HG03159 (cell line): ENCODE measurements around the gene RNF114.

Source experiments
- ATAC-seq: cut with Tn5 transposase; IDR thresholded peaks from one replicate; pipeline ENCODE4 v1.9.1; 2021; ENCODE audit warnings: mild to moderate bottlenecking, moderate library complexity; ENCODE audit not compliant: unreplicated experiment

The RNF114 gene

DNA sequence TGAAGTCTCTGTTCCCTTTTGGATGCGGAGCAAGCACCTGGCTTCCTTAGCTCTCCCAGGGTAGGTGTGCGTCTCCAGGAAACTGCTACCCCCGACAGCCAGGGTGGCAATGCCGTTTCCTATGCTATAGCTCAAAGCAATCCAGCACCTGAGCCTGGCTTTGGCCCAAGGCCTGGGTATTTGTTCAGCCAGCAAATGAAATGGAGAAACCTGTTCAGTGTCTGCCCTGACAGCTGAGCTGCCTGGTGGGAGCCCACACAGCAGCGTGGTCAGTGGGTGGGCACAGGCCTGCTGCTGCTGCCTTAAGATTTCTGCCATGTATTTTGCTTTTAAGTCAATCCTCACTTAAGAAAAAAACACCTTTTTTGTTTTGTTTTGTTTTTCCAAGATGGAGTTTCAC, 34.6 kb upstream of the RNF114 start:
- no peak for ATAC-seq

DNA sequence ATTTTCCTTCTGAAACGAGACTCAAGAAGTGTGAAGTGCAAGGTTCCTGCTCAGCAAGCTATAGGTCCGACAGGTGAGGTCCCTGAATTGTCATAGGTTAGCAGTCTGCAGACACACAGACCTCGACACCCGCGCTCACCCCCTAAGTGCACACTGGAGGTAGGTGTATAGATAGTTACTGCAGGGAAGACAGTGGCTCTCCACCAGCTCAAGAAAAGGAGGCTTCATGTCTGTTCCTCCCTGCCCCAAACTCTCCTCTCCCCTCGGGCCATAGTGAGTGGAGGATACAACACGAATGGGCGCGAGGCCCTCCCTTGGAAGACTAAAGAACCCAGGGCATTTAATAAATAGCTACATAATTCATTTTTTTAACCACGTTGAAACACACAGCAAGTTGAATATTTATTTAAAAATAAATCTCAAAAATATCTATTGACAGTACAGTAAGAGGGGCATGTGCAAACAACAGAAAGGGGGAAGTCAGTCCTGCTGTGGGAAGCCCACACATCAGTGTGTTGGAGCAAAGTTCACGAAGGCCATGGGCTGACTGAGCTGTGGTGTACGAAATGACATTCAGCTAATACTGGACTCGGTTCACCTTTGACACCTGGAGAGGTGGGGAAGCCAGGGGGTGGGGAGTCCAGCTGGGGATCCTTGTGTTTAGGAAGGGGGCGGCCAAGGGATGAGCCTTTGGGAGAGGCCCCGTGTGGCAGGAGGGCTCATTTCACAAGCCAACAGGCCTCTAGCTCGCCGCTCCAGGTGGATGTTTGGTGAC, 31.6 kb upstream of the RNF114 start:
- ATAC-seq = no peak

DNA sequence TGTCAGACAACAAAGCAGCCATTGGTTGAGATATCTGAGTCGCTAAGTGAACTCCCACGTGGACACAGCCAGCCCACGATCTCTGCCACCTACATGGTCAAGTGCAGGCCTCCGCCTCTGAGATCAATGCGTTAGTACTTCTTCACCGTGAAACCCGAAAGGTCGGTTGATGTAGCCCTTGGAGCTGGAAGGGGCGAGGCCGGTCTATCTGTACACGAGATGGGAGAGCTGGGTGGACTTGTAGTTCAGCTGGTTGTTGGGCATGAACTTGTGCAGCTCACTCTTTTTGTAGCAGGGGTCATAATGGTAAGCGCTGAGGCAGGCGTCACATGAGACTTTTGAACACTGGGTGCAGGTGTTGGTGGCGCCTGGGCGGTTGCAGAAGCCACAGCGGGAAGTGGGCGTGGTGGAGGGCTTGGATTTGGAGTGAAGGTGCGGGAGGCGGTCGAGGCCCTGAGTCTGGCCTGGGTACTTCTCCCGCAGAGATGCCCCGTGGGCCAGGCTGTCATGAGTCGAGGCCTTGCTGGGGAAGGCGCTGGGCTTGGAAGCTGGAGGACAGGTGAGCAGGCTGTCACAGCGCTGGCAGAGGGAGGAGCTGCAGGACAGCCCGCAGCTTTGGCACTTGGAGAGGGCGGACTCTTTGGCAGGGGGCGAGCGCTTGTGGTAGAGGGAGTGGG, 30.6 kb upstream of the RNF114 start:
- ATAC-seq = no peak

DNA sequence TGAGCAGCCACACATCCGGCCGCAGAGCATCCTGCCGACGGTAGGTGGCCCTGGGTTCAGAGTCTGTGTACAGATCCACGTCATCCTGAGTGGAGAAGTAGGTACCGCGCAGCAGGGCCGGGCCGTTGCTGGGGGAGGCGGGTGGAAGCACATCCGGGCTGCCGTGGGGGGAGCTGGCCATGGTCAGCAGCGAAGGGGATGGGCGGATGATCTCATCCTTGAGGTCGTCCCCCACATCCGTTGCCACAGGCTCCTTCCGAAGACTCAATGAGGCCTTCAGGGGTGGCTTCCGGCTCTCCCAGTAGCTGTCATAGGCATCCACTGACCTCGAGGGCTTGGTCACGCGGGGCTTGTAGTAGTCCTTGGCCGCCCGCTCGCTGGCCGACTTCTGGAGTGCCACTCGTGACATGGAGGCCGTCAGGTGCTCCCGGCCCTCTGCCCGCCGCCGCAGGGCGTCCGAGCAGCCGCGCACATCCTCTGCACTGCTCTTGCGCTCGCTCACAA, 30.0 kb upstream of the RNF114 start:
- ATAC-seq = no peak

DNA sequence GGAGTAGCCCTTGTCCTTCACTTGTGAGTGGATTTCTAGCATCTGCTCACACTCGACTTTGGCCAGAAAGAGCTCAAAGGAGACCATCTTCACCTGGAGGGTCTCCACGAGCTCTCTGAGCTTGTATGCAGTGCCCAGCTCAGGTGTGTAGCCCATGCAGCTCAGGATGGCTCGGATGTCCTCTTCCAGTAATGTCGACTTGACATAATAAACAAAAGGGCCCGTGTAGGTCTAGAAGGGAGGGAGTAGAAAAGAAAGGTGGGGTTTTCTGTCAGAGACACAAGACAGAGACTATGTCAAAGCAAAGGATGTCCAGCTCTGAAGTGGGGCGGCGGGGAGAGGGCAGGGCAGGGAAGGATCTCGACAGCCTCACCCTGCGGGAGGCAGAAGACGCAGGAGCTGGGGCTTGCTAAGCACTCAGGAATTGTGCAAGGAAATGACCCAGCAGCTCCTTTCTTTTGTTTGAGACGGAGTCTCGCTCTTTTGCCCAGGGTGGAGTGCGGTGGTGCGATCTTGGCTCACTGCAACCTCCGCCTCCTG, 29.5 kb upstream of the RNF114 start:
- ATAC-seq = no peak

DNA sequence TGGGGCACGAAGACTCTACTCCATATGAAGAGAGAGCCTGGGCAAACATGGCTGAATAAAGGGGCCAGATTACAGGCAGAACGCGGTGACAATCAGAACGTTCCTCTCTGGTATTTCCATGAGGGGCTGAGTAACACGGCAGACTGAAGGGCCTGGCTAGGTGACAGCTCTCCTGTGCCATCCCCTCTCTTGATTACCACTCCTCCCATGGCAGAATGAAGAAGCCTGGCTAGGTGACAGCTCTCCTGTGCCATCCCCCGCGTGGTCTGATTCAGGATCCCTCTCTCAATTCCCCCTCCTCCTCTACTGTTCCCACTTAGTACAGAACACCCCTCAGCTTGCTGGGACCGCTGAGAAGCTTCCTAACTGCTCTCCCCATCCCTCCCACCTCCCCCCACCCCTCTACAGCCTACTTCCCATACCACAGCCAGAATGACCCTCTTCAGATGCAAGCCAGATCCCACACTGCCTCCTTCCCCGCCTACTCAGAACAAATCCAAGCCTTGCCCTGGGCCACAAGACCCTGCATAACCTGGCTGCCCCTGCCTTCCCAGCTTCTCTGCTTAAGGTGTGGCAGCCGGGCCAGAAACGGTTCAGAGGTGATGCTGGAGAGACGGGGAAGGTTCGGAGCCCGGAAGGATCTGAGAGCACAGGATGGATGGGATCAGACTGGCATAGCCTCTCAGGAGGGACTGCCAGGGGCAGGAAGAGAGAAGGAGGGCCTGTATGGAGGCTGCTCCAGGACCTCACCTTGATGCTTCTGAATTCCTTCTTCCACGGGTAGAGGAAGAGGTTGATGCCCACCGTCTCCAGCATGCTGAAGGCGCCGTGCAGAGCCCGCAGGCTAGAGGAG, 28.6 kb upstream of the RNF114 start:
- ATAC-seq = no peak

DNA sequence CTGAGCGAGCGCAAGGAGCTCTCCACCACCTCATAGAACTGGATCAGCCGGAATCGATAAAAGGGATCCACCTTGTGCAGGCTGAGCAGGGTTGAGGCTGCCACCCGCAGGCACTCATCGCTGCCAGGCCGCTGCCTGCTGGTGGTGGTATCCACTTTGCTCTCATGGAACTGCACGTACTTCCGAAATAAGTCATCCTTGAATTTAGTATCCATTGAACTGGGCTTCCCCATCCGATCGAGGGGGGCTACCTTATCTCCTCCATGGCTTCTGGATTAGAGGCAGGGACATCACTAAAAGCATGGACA, 28.0 kb upstream of the RNF114 start:
- no peak for ATAC-seq

DNA sequence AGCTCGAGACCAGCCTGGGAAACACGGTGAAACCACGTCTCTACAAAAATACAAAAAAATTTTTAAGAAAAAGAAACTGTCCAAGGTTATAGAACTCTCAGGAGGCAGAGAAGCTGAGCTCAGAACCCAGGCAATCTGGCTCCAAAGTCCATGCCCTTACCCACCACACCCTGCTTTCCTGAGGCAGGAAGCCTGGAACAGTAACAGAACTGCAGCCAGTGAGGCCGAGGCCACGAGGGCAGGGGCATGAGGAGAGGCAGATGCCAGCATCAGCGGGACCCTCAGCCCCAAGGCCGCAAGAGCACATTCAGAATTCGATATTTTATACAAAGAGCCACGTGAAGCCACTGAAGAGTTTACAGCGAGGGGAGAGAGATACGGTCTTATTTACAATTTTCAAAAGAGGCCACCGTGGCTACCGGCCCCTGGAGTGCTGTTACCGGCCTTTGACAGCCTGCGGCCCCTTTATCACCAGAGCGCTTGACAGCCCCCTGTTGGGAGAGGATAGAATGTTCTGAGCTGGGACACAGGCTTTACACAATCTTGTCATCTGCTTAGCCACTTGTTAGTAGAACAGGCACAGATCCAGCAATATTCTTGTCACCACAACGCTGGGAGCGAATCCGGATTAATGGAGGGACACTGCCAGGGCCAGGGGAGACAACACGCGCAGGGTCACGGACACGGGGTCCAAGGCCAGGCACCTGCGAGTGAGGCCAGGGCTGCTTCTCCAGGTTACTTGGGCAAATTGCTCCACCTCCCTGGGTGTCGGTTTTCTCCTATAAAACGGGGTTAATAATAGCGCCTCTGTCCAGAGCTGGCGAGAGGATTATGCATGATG, 26.5 kb upstream of the RNF114 start:
- no peak for ATAC-seq

DNA sequence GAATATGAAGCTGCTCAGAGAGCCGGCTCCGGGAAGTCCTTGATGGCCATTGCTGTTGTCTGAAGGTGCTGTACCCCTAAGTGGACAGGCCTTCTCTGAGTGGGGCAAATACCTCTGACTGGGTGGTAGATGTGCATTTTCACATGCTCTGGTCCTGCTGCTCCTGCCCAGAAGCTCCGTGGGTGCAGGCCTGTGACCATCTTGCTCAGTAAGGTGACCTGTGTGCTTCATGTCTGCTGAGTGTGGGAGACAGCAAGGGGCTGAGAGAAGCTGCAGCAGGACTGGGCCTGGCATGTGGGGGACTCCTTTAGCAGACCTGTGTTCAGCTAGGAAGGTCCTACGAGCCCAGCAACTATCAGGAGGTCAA, 25.9 kb upstream of the RNF114 start:
- no peak for ATAC-seq

DNA sequence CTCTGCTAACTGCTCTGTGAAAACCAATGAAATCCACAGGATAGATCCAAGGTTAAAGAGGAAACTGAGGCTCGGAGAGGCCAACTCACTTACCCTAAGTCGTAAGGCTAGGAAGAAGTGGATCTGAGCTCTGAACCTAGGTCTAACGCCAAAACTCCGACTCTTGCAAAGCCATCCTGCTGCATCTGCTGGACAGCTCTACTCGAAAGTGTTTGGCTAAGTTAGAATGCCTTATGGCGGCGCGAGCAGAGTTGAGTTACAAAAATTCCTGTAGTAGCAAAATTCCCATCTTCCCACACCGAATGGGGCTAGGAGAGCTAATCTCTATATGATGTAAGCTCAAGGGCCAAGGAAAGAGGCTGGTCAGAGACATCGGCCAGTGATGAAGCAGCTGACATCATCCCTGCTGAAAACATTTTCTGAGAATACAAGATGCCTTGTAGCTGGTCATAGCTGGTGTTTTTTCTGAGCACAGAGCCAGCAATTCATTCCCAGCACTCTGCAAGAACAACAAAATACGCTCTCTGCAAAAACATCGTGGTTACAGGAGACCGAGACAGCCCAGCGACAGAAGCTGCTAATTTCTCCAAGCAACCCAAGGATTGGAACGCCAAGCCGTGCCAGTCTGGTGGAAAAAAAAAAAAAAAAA, 22.7 kb upstream of the RNF114 start:
- no peak for ATAC-seq

DNA sequence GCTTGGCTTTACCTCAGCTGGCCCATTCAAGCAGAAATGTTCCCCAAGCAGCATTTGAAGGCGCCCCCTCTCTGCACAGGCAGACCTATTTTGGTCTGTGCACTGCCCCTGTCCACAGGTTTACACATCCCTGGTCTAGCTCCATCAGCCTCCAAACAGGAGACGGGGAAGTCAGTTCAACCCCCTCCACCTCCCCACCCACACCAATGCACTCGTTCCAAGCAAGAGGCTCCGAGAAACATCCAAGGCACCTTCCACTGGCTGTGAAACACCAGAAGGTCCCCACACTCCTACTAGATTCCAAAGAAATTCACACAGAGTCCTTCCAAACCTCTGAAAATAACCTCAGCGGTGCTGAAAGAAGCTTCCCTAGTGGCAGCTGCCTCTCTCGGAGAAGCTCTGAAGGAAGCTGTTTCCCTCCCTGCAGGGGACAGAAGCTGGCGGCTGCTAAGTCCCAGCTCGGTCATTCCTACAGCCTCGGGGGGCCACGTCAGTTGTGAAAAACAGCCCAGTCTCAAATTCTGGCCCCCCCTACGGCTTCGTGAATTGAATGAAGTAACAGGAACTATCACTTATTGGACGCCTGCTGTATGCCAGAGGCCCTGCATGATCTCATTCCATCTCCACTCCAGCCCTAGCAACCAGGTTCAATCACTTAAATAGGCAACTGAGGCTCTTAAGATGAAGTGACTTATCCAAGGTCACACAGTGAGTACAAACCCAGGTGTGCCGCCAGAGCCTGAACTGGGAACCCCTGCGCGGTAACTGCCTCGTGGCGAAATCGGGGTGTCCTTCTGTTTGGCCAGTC, 21.7 kb upstream of the RNF114 start:
- peak; percentile 5 for ATAC-seq

DNA sequence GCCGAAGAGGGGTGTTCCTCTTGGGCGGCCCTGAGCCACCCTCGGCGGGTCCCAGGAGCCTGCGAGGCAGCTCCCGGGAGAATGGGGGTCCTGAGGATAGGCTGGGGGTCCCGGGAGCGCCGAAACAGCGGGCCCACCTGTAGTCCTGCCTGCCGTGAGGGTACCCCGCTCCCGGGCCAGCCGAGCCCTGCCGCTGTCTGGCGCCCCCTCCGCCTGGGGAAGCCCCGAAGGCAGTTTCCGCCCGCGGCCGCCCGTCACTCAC, 21.1 kb upstream of the RNF114 start:
- ATAC-seq = no peak

DNA sequence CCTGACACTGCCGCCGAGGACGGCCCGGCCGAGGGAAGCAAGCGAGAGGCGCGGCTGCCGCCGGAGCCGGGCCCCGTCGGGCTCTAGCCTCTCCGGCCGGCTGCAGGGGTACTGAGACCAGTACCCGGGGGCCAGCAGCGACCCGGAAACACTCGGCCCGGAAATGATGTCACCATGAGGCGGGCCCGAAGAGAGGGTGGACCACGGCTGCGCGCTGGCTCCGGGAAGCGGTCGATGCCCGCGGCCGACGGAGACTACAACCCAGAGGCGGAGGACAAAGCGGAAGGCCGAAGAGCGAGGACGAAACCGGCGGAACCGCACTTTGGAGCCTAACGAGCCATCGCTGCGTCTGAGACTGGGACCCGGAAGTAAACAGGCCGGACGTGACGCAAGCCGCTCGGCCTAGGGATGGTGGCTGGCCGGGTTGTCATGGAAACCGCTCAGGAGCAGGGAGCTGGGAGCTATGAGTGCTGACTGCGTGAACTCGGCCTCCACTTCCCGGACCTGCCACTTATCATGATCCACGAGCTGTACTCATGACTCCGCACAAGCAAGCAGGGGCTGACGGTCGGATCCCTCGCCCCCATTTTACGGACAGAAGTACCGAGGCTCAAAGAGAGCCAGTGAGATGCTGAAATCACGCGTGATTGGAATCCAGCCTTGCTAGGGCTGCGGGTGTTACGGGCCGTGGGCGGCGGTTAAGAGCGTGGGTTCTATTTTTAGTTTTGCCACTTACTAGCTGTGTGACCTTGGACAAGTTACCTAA, 20.6 kb upstream of the RNF114 start, which contains the start of gene SPATA2:
SPATA2 (minus strand) TSS at position 150 of the 766 bp plus-strand sequence. CDS start 7,039 bp downstream, outside the sequence.
- ATAC-seq = peak; percentile 87

DNA sequence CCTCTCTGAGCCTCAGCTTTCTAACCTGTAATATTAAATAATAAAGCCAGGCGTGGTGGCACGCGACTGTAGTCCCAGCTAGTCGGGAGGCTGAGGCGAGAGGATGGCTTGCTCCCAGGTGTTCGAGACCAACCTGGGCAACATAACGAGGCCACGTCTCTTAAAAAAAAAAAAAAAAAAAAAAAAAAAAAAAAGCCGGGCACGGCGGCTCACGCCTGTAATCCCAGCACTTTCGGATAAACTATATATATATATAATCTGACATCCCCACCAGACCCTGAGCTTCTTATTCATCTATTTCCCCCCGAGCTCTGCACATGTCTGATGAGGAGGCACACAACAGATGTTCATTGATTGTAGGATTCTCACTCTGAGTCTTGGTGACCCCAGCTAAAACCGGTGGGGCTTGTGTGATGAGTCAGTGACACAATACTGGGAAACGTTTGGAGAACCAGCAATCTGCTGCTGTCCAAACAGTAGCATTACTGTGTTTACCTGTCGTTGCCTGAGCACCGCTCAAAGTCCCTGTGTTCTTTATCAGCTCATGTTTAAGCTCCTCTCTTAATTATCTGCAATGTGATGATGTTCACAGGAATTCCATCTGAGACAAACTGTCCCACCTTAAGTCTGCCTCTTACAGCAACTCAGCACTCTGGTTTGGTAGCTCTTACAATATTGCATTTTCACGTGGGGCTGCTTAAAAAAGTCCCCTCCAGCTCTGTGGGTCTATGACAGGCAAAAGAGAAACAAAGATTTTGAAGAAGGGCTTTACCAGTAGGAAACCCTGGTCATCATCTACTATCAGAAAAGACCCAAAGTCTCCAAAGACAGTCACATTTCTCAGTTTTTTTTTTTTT, 19.8 kb upstream of the RNF114 start:
- no peak for ATAC-seq

DNA sequence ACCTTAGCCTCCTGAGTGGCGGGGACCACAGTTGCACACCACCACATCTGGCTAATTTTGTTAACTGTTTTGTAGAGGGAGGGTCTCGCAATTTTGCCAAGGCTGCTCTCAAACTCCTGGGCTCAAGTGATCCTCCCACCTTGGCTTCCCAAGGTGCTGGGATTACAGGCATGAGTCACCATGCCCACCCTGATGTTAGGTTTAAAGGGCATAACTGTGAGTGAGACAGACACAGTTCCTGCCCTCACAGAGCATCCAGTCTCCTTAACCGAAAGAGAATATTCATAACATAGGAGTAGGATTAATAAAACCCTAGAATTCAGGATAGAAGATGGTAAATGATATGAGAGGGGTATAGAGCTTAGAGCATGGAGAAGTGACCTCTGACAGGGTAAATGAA, 17.8 kb upstream of the RNF114 start:
- ATAC-seq = no peak

DNA sequence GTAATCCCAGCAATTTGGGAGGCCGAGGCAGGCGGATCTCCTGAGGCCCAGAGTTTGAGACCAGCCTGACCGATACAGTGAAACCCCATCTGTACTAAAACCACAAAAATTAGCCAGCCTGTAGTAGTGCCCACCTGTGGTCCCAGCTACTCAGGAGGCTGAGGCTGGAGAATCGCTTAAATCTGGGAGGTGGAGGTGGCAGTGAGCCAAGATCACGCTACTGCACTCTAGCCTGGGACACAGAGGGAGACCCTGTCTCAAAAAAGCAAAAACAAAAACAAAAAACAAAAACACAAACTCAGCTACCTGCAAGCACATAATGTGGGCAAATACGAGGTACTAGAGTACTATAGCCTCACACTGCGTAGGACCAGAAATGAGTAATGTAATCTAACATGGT, 17.2 kb upstream of the RNF114 start:
- no peak for ATAC-seq

DNA sequence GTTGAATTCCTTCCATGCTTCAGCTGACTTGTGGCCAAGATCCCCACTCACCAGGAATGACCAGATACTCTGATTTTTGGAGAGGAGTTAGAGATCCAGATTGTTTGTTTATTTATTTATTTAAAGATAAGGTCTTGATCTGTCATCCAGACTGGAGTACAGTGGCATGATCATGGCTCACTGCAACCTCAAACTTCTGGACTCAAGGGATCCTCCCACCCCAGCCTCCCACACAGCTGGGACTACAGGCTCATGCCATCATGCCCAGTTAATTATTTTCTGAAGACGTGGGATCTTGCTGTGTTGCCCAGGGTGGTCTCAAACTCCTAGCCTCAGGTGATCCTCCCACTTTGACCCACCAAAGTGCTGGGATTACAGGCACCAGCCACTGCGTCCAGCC, 16.7 kb upstream of the RNF114 start:
- ATAC-seq = no peak

DNA sequence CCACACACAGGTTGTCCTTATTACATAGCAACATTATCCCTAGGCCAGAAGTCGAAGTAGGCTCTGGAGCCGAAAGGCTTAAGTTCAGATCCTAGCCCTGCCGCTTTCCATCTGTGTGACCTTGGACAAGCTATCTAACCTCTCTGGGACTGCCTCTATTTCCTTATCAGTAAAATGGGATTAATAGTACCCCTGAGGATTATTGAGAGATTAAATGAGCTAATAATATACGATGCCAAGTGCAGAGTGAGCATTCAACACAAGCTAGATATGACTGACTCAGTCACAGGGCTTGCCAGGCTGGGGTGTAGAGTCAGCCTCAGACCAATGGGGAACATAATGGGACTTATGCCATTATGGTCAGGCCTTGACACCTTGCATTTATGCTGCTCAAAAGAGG, 11.9 kb upstream of the RNF114 start:
- no peak for ATAC-seq
